ENCODE results near the gene RAN. TPM values are rescaled to one million over a fixed set of nuclear protein-coding genes. Genes with fewer than 3 reads are reported as not detected.
"Not testable (repeated sequence)": the region's sequence is repeated elsewhere in the genome, so short reads cannot be mapped to it uniquely, and the experiment has no call there.

The RAN gene
- total and polyA plus RNA-seq, 9 donors: 80.4 to 419 (median 314) TPM

GRCh38 chr12:130873106-130873795 lies 1.4 kb downstream of the RAN start:
- WGBS, 3 donors: 21 to 28% (median 26%) methylated on average over 4 of the region's 4 CpGs
- H3K36me3 ChIP-seq: no peaks in the 10 kb centered on the region

GRCh38 chr12:130873825-130874224 lies 2.0 kb downstream of the RAN start:
- Histone ChIP-seq H3K27ac (no peak overlapping the region), H3K36me3 (no peaks in the 10 kb centered on the region), H3K27me3 (no peaks in the 10 kb centered on the region), H3K9me3 (no peaks in the 10 kb centered on the region), H3K4me3 (no peak overlapping the region), H3K4me1 (ENCODE audit: insufficient read depth) (peaks cover 3% of the 10 kb centered on the region)
- WGBS, 3 donors: 79 to 88% (median 84%) methylated on average over 4 of the region's 4 CpGs
- TF ChIP-seq POLR2A (IDR thresholded peaks at IDR 0.05) (no peak), CTCF (IDR thresholded peaks at IDR 0.05) (no peak), EP300 (IDR thresholded peaks at IDR 0.05) (no peak)
- DNase-seq: no peak
- intact Hi-C loops (cut with DNase I): no loop called here

More at GRCh38 chr12:130873106-130873795, 1.4 kb downstream of the RAN start:
- DNase-seq: no peak
- peaks cover 3% of the 10 kb centered on the region for H3K4me1 ChIP-seq (ENCODE audit: insufficient read depth)
- no peak for TF ChIP-seq POLR2A (IDR thresholded peaks at IDR 0.05)
- TF ChIP-seq EP300 (IDR thresholded peaks at IDR 0.05): no peak
- no peak for TF ChIP-seq CTCF (IDR thresholded peaks at IDR 0.05)
- H3K27me3 ChIP-seq: no peaks in the 10 kb centered on the region
- intact Hi-C loops (cut with DNase I): no loop called here
- peak overlapping the region; percentile 60 for H3K4me3 ChIP-seq
- H3K27ac ChIP-seq: no peak overlapping the region
- no peaks in the 10 kb centered on the region for H3K9me3 ChIP-seq

GRCh38 chr12:130874696-130875095 lies 2.8 kb downstream of the RAN start:
- DNase-seq: no peak
- 93 to 94% (median 93%) methylated on average over 10 of the region's 10 CpGs for WGBS, 3 donors
- H3K27me3 ChIP-seq: no peaks in the 10 kb centered on the region
- H3K9me3 ChIP-seq: no peaks in the 10 kb centered on the region
- H3K4me3 ChIP-seq: no peak overlapping the region
- no peaks in the 10 kb centered on the region for H3K36me3 ChIP-seq
- intact Hi-C loops (cut with DNase I): no loop called here
- no peak overlapping the region for H3K27ac ChIP-seq
- TF ChIP-seq POLR2A (IDR thresholded peaks at IDR 0.05): no peak
- TF ChIP-seq EP300 (IDR thresholded peaks at IDR 0.05): no peak
- TF ChIP-seq CTCF (IDR thresholded peaks at IDR 0.05): no peak
- peaks cover 3% of the 10 kb centered on the region for H3K4me1 ChIP-seq (ENCODE audit: insufficient read depth)

GRCh38 chr12:130875193-130875592 lies 3.3 kb downstream of the RAN start:
- H3K4me1 ChIP-seq (ENCODE audit: insufficient read depth): peaks cover 3% of the 10 kb centered on the region
- TF ChIP-seq EP300 (IDR thresholded peaks at IDR 0.05) (no peak), POLR2A (IDR thresholded peaks at IDR 0.05) (no peak), CTCF (IDR thresholded peaks at IDR 0.05) (no peak)
- H3K27ac ChIP-seq: no peak overlapping the region
- no peak for DNase-seq
- H3K27me3 ChIP-seq: no peaks in the 10 kb centered on the region
- 74 to 82% (median 79%) methylated on average over 5 of the region's 5 CpGs for WGBS, 3 donors
- no peak overlapping the region for H3K4me3 ChIP-seq
- no peaks in the 10 kb centered on the region for H3K9me3 ChIP-seq
- intact Hi-C loops (cut with DNase I): no loop called here
- no peaks in the 10 kb centered on the region for H3K36me3 ChIP-seq

GRCh38 chr12:130875708-130876107 lies 3.8 kb downstream of the RAN start:
- H3K4me3 ChIP-seq; H3K4me1 ChIP-seq (ENCODE audit: insufficient read depth); intact Hi-C loops (cut with DNase I); H3K36me3 ChIP-seq; H3K27me3 ChIP-seq; DNase-seq; H3K27ac ChIP-seq; H3K9me3 ChIP-seq: not testable (repeated sequence)
- WGBS, 3 donors: 77 to 85% (median 82%) methylated on average over 11 of the region's 11 CpGs
